NT2/D1 (cell line): ENCODE data around the gene YPEL5.
"Not testable (repeated sequence)": the region's sequence is repeated elsewhere in the genome, so short reads cannot be mapped to it uniquely, and the experiment has no call there.

Experiments
- DNase-seq: peaks from one replicate; pipeline ENCODE4 v3.0.0-alpha.2; 2011; ENCODE audit warnings: low read depth, low spot score
- H3K27me3 ChIP-seq: 2 replicates; pipeline ENCODE4 v1.6.0; 2011; ENCODE audit warnings: mild to moderate bottlenecking; ENCODE audit not compliant: insufficient read length, insufficient read depth
- H3K36me3 ChIP-seq: 2 replicates; pipeline ENCODE4 v1.6.1; 2011; ENCODE audit warnings: mild to moderate bottlenecking, low read length, mixed read lengths; ENCODE audit not compliant: insufficient read depth, insufficient read length
- H3K4me1 ChIP-seq: 2 replicates; pipeline ENCODE4 v1.5.1; 2011; ENCODE audit not compliant: insufficient read depth, insufficient read length
- H3K4me3 ChIP-seq: 2 replicates; pipeline ENCODE4 v1.5.1; 2011; ENCODE audit warnings: low read depth; ENCODE audit not compliant: insufficient read length
- H3K9ac ChIP-seq: 2 replicates; pipeline ENCODE4 v1.6.0; 2011; ENCODE audit warnings: low read depth; ENCODE audit not compliant: insufficient read length
- H3K9me3 ChIP-seq: 2 replicates; pipeline ENCODE4 v1.5.1; 2011; ENCODE audit warnings: mild to moderate bottlenecking, low read length; ENCODE audit not compliant: insufficient read depth
- SUZ12 ChIP-seq: IDR thresholded peaks from 2 replicates; pipeline ENCODE4 v1.6.1; 2011; ENCODE audit not compliant: insufficient read length, insufficient read depth; ENCODE audit errors: extremely low read depth
- YY1 ChIP-seq: IDR thresholded peaks from 2 replicates; pipeline ENCODE4 v1.6.1; 2011; ENCODE audit not compliant: insufficient read length, insufficient read depth
- ZNF274 ChIP-seq: IDR thresholded peaks from 2 replicates; pipeline ENCODE4 v1.6.1; 2011; ENCODE audit warnings: mild to moderate bottlenecking, low read depth, low read length

YPEL5 gene

GRCh38 chr2:30146337-30147195 is at the start of gene YPEL5:
Gene YPEL5 (plus strand): TSS chr2:30147007. CDS start chr2:30156652, 9,645 bp downstream.
- peak; percentile 98 for DNase-seq
- no peaks in the 10 kb centered on the region for H3K9me3 ChIP-seq
- H3K9ac ChIP-seq = peak within 1 kb of the TSS; percentile 79
- no peaks in the 10 kb centered on the region for H3K4me1 ChIP-seq
- TF ChIP-seq ZNF274 (no peak), SUZ12 (no peak), YY1 (no peak)
- H3K4me3 ChIP-seq = peak within 1 kb of the TSS; percentile 66
- peaks cover 9% of the 10 kb centered on the region for H3K27me3 ChIP-seq
- peaks cover 4% of the 10 kb centered on the region for H3K36me3 ChIP-seq

- no peak for DNase-seq
Observed at GRCh38 chr2:30098266-30099005, 48.4 kb upstream of the YPEL5 start.

GRCh38 chr2:30099366-30099765 is 47.4 kb upstream of the YPEL5 start:
- H3K36me3 ChIP-seq, DNase-seq, H3K4me1 ChIP-seq, H3K4me3 ChIP-seq, H3K27me3 ChIP-seq, H3K9me3 ChIP-seq, H3K9ac ChIP-seq: not testable (repeated sequence)

More at GRCh38 chr2:30098266-30099005, 48.4 kb upstream of the YPEL5 start:
- H3K9ac ChIP-seq = no peak overlapping the region
- TF ChIP-seq YY1 (no peak), SUZ12 (no peak), ZNF274 (no peak)
- no peaks in the 10 kb centered on the region for H3K9me3 ChIP-seq
- H3K27me3 ChIP-seq = no peaks in the 10 kb centered on the region
- no peaks in the 10 kb centered on the region for H3K36me3 ChIP-seq
- no peak overlapping the region for H3K4me3 ChIP-seq
- no peaks in the 10 kb centered on the region for H3K4me1 ChIP-seq

- H3K36me3 ChIP-seq, H3K9me3 ChIP-seq, H3K27me3 ChIP-seq, DNase-seq, H3K9ac ChIP-seq, H3K4me3 ChIP-seq, H3K4me1 ChIP-seq: not testable (repeated sequence)
Observed at GRCh38 chr2:30100691-30101090, 46.1 kb upstream of the YPEL5 start.

GRCh38 chr2:30104307-30104706 is 42.5 kb upstream of the YPEL5 start:
- H3K4me1 ChIP-seq = no peaks in the 10 kb centered on the region
- no peaks in the 10 kb centered on the region for H3K9me3 ChIP-seq
- no peak overlapping the region for H3K4me3 ChIP-seq
- H3K36me3 ChIP-seq = no peaks in the 10 kb centered on the region
- no peak for TF ChIP-seq ZNF274
- TF ChIP-seq YY1 = no peak
- no peak for TF ChIP-seq SUZ12
- DNase-seq = no peak
- H3K9ac ChIP-seq = no peak overlapping the region
- H3K27me3 ChIP-seq = no peaks in the 10 kb centered on the region

GRCh38 chr2:30105556-30105955 is 41.3 kb upstream of the YPEL5 start:
- Histone ChIP-seq H3K36me3 (no peaks in the 10 kb centered on the region), H3K27me3 (no peaks in the 10 kb centered on the region), H3K4me3 (no peak overlapping the region), H3K9me3 (no peaks in the 10 kb centered on the region), H3K4me1 (no peaks in the 10 kb centered on the region), H3K9ac (no peak overlapping the region)
- TF ChIP-seq SUZ12 (no peak), YY1 (no peak), ZNF274 (no peak)
- DNase-seq = no peak

GRCh38 chr2:30106543-30106942 is 40.3 kb upstream of the YPEL5 start:
- Histone ChIP-seq H3K4me1 (no peaks in the 10 kb centered on the region), H3K4me3 (no peak overlapping the region), H3K36me3 (no peaks in the 10 kb centered on the region), H3K27me3 (no peaks in the 10 kb centered on the region), H3K9ac (no peak overlapping the region), H3K9me3 (no peaks in the 10 kb centered on the region)
- no peak for TF ChIP-seq YY1
- TF ChIP-seq SUZ12 = no peak
- no peak for DNase-seq
